K562 (cell line): ENCODE measurements around the gene SH2D4B. TPM values are rescaled to one million over a fixed set of nuclear protein-coding genes. Genes with fewer than 3 reads are reported as not detected.
A peak's percentile ranks its signal among the peaks of the same experiment; 100 is the strongest.

ENCODE experiments used
- CBX2 ChIP-seq: fragments of 200-600 bp; sonication (generic); IDR thresholded peaks from one replicate; pipeline ENCODE4 v1.6.1; 2012; ENCODE audit warnings: mild to moderate bottlenecking, low read length, inconsistent platforms; ENCODE audit not compliant: insufficient read depth, poor library complexity, severe bottlenecking
- FOXA1 ChIP-seq: fragments of 450-650 bp; IDR thresholded peaks from 2 replicates; pipeline ENCODE4 v1.6.1; 2016; ENCODE audit warnings: mild to moderate bottlenecking, borderline replicate concordance
- HCFC1 ChIP-seq: IDR thresholded peaks from 2 replicates; pipeline ENCODE4 v1.6.1; 2012; ENCODE audit warnings: low read depth, low read length, improper control_type of control experiment
- JUN ChIP-seq, 2 experiments: sonication (generic) in 1 of 2; formaldehyde crosslinking in 1 of 2; IDR thresholded peaks; 2 replicates each; pipeline versions ENCODE4 v1.6.1 to v1.8.0; 2012 to 2022; ENCODE audit warnings: borderline replicate concordance in 2 of 2, mild to moderate bottlenecking in 2 of 2, improper control_type of control experiment in 1 of 2, low read depth in 1 of 2, low read length in 1 of 2, missing genetic modification reagents in 1 of 2
- NFXL1 ChIP-seq: fragments of 450-650 bp; formaldehyde crosslinking; IDR thresholded peaks from 2 replicates; pipeline ENCODE4 v1.4.0; 2021; ENCODE audit warnings: mild to moderate bottlenecking
- POLR2AphosphoS2 ChIP-seq: IDR thresholded peaks from 2 replicates; pipeline ENCODE4 v1.6.1; 2012; ENCODE audit warnings: low read length, improper control_type of control experiment
- POLR3G ChIP-seq: IDR thresholded peaks from 2 replicates; pipeline ENCODE4 v1.6.1; 2011; ENCODE audit not compliant: insufficient read length, insufficient replicate concordance; ENCODE audit errors: extremely low read depth
- TBP ChIP-seq: optimal IDR thresholded peaks from 2 replicates; pipeline ENCODE3; 2011; ENCODE audit warnings: low read depth, low read length, improper control_type of control experiment
- ZFX ChIP-seq: sonication (generic); formaldehyde crosslinking; IDR thresholded peaks from 2 replicates; pipeline ENCODE4 v1.8.0; 2022; ENCODE audit warnings: mild to moderate bottlenecking, missing genetic modification reagents, moderate library complexity
- ZKSCAN8 ChIP-seq: fragments of 200-800 bp; sonication (Bioruptor generic); IDR thresholded peaks from 2 replicates; pipeline ENCODE4 v1.6.1; 2016; ENCODE audit warnings: missing genetic modification characterization, missing compliant biosample characterization
- polyA plus RNA-seq, 8 experiments: library from polyadenylated mRNA; depleted of rRNA in 4 of 8; stranded (reverse) in 5 of 8; unstranded in 3 of 8; fragments of >200 nt; fragmentation: Nextera tagmentation in 2 of 8; fragmentation: Illumina TruSeq in 1 of 8; extraction: Ambion mirVana in 2 of 8; extraction: Trizol in 1 of 8; gene quantifications; 2 replicates each; pipeline versions ENCODE4 v1.2.1 to v1.2.3, GENCODE V29; 2011 to 2014; ENCODE audit warnings: inconsistent platforms in 1 of 8, missing spikeins in 1 of 8
- total RNA-seq, 7 experiments: library from RNA; depleted of rRNA in 6 of 7; stranded (reverse); fragments of >200 nt in 6 of 7; fragmentation: Illumina TruSeq in 2 of 7; extraction: Trizol in 2 of 7; gene quantifications; 2 replicates each; pipeline versions ENCODE4 v1.2.1 to v1.2.3, GENCODE V29; 2011 to 2021; ENCODE audit warnings: low replicate concordance in 1 of 7
- TF ChIP-seq, protein P1 (sequence below): fragments of 250-450 bp; sonication (Bioruptor Pico); IDR thresholded peaks from 2 replicates; pipeline ENCODE4 v1.4.0; 2020; ENCODE audit warnings: mild to moderate bottlenecking, moderate library complexity, borderline replicate concordance
- TF ChIP-seq, protein P2 (sequence below): IDR thresholded peaks from 2 replicates; pipeline ENCODE4 v1.6.1; 2011; ENCODE audit not compliant: insufficient read length; ENCODE audit errors: extremely low read depth
- TF ChIP-seq, protein P3 (sequence below): fragments of 450-650 bp; conservative IDR thresholded peaks from 2 replicates; pipeline ENCODE4 v1.6.1; 2016; ENCODE audit warnings: missing genetic modification characterization, low read depth, mild to moderate bottlenecking, control low read depth, missing compliant biosample characterization
- TF ChIP-seq, protein P4 (sequence below), 3 experiments: fragments of 200-800 bp in 1 of 3; fragments of 250-450 bp in 1 of 3; fragments of 450-650 bp in 1 of 3; sonication (Bioruptor Pico) in 1 of 3; sonication (Bioruptor generic) in 1 of 3; formaldehyde crosslinking in 1 of 3; IDR thresholded peaks; 2 replicates each; pipeline versions ENCODE4 v1.6.1 to v1.8.0; 2016 to 2022; ENCODE audit warnings: mild to moderate bottlenecking in 2 of 3, missing genetic modification characterization in 2 of 3, missing compliant biosample characterization in 1 of 3, moderate library complexity in 1 of 3
- TF ChIP-seq, protein P5 (sequence below): sonication (generic); formaldehyde crosslinking; IDR thresholded peaks from 2 replicates; pipeline ENCODE4 v1.8.0; 2022; ENCODE audit warnings: missing genetic modification reagents, mild to moderate bottlenecking, borderline replicate concordance

Gene SH2D4B
- total and polyA plus RNA-seq, 9 of the 15 experiments (the other 6 are each of a cell fraction or from before 2014, with no cell fraction given), result 0.03 to 0.14 (median 0.04) TPM; not detected in 4

DNA sequence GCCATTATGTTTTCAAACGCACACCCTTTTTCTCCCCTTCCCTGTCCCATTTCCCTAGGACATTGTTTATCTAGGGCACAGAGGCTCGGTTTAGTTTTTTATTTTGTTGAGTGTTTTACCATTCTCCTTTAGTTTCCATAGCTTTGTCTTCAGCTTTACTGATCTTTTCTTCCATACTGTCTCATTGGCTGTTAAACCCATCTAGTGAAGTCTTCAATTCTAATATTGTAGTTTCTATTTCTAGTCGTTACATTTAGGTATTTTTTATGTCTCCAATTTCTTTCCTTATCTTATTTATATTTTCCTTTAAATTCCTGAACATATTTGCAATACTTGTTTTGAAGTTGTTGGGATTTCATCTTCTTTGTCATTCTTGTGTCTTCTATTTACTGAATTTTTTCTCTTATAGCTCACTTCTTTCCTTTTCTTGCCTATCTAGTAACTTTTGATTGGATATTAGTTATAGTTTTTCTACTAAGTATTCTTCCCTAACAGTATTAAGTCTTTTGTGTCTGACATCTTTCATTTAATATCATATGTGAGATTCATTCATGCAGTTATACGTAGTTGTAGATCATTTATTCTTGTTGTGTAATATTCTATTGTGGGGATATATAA is 41.0 kb upstream of the SH2D4B start (continued):
- TF ChIP-seq FOXA1, result no peak
- TF ChIP-seq, protein P1, sequence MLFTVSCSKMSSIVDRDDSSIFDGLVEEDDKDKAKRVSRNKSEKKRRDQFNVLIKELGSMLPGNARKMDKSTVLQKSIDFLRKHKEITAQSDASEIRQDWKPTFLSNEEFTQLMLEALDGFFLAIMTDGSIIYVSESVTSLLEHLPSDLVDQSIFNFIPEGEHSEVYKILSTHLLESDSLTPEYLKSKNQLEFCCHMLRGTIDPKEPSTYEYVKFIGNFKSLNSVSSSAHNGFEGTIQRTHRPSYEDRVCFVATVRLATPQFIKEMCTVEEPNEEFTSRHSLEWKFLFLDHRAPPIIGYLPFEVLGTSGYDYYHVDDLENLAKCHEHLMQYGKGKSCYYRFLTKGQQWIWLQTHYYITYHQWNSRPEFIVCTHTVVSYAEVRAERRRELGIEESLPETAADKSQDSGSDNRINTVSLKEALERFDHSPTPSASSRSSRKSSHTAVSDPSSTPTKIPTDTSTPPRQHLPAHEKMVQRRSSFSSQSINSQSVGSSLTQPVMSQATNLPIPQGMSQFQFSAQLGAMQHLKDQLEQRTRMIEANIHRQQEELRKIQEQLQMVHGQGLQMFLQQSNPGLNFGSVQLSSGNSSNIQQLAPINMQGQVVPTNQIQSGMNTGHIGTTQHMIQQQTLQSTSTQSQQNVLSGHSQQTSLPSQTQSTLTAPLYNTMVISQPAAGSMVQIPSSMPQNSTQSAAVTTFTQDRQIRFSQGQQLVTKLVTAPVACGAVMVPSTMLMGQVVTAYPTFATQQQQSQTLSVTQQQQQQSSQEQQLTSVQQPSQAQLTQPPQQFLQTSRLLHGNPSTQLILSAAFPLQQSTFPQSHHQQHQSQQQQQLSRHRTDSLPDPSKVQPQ, result no peak
- TF ChIP-seq POLR2AphosphoS2, result no peak
- TF ChIP-seq, protein P2, sequence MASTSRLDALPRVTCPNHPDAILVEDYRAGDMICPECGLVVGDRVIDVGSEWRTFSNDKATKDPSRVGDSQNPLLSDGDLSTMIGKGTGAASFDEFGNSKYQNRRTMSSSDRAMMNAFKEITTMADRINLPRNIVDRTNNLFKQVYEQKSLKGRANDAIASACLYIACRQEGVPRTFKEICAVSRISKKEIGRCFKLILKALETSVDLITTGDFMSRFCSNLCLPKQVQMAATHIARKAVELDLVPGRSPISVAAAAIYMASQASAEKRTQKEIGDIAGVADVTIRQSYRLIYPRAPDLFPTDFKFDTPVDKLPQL, result no peak
- TF ChIP-seq TBP, result no peak
- TF ChIP-seq HCFC1, result no peak
- TF ChIP-seq CBX2, result no peak
- no peak for TF ChIP-seq ZKSCAN8
- TF ChIP-seq JUN (IDR thresholded peaks at IDR 0.05; ENCODE audit: borderline replicate concordance, low read depth, low read length), result peak; percentile 77; the same call in 1 of the 2 replicates
- no peak for TF ChIP-seq JUN (CRISPR knock-in tag; IDR thresholded peaks at IDR 0.05; ENCODE audit: borderline replicate concordance)
- no peak for TF ChIP-seq ZFX (CRISPR knock-in tag)
- TF ChIP-seq POLR3G, result no peak
- TF ChIP-seq, protein P3, sequence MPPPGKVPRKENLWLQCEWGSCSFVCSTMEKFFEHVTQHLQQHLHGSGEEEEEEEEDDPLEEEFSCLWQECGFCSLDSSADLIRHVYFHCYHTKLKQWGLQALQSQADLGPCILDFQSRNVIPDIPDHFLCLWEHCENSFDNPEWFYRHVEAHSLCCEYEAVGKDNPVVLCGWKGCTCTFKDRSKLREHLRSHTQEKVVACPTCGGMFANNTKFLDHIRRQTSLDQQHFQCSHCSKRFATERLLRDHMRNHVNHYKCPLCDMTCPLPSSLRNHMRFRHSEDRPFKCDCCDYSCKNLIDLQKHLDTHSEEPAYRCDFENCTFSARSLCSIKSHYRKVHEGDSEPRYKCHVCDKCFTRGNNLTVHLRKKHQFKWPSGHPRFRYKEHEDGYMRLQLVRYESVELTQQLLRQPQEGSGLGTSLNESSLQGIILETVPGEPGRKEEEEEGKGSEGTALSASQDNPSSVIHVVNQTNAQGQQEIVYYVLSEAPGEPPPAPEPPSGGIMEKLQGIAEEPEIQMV (tag), result no peak
- TF ChIP-seq, protein P4, sequence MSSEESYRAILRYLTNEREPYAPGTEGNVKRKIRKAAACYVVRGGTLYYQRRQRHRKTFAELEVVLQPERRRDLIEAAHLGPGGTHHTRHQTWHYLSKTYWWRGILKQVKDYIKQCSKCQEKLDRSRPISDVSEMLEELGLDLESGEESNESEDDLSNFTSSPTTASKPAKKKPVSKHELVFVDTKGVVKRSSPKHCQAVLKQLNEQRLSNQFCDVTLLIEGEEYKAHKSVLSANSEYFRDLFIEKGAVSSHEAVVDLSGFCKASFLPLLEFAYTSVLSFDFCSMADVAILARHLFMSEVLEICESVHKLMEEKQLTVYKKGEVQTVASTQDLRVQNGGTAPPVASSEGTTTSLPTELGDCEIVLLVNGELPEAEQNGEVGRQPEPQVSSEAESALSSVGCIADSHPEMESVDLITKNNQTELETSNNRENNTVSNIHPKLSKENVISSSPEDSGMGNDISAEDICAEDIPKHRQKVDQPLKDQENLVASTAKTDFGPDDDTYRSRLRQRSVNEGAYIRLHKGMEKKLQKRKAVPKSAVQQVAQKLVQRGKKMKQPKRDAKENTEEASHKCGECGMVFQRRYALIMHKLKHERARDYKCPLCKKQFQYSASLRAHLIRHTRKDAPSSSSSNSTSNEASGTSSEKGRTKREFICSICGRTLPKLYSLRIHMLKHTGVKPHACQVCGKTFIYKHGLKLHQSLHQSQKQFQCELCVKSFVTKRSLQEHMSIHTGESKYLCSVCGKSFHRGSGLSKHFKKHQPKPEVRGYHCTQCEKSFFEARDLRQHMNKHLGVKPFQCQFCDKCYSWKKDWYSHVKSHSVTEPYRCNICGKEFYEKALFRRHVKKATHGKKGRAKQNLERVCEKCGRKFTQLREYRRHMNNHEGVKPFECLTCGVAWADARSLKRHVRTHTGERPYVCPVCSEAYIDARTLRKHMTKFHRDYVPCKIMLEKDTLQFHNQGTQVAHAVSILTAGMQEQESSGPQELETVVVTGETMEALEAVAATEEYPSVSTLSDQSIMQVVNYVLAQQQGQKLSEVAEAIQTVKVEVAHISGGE (CRISPR knock-in tag; IDR thresholded peaks at IDR 0.05), result no peak
- TF ChIP-seq NFXL1 (CRISPR knock-in tag), result no peak
- TF ChIP-seq, protein P5, sequence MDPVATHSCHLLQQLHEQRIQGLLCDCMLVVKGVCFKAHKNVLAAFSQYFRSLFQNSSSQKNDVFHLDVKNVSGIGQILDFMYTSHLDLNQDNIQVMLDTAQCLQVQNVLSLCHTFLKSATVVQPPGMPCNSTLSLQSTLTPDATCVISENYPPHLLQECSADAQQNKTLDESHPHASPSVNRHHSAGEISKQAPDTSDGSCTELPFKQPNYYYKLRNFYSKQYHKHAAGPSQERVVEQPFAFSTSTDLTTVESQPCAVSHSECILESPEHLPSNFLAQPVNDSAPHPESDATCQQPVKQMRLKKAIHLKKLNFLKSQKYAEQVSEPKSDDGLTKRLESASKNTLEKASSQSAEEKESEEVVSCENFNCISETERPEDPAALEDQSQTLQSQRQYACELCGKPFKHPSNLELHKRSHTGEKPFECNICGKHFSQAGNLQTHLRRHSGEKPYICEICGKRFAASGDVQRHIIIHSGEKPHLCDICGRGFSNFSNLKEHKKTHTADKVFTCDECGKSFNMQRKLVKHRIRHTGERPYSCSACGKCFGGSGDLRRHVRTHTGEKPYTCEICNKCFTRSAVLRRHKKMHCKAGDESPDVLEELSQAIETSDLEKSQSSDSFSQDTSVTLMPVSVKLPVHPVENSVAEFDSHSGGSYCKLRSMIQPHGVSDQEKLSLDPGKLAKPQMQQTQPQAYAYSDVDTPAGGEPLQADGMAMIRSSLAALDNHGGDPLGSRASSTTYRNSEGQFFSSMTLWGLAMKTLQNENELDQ (CRISPR knock-in tag), result no peak
